Fibroblast of lung (primary cell): Measurements from ENCODE around the gene STK11IP. TPM values are rescaled to one million over a fixed set of nuclear protein-coding genes. Genes with fewer than 3 reads are reported as not detected.

Source experiments
- DNase-seq, 2 donors: peaks; one replicate each; pipeline versions ENCODE4 v3.0.0 to v3.0.0-alpha.2; 2010; ENCODE audit warnings: low read depth in 2 of 2
- H2AFZ ChIP-seq: 2 replicates; pipeline ENCODE4 v1.5.1; 2012; ENCODE audit warnings: low read length, control low read depth, inconsistent platforms
- H3K27ac ChIP-seq: 2 replicates; pipeline ENCODE4 v1.5.1; 2011; ENCODE audit warnings: low read length, control low read depth; ENCODE audit not compliant: insufficient read depth
- H3K27me3 ChIP-seq: 2 replicates; pipeline ENCODE4 v1.5.1; 2011; ENCODE audit warnings: mild to moderate bottlenecking, low read length; ENCODE audit not compliant: control insufficient read depth, insufficient read depth
- H3K36me3 ChIP-seq: 2 replicates; pipeline ENCODE4 v1.5.1; 2011; ENCODE audit warnings: low read length; ENCODE audit not compliant: control insufficient read depth, insufficient read depth
- H3K4me1 ChIP-seq: 2 replicates; pipeline ENCODE4 v1.5.1; 2011; ENCODE audit warnings: low read length; ENCODE audit not compliant: control insufficient read depth, insufficient read depth; ENCODE audit errors: extremely low read depth
- H3K4me2 ChIP-seq: 2 replicates; pipeline ENCODE4 v1.5.1; 2011; ENCODE audit warnings: low read length, control low read depth; ENCODE audit not compliant: insufficient read depth; ENCODE audit errors: extremely low read depth
- H3K4me3 ChIP-seq, 4 experiments: fragments of 200-600 bp in 1 of 4; sonication (generic) in 1 of 4; replicated peaks in 1 of 4; 2 replicates each; pipeline ENCODE4 v1.5.1; 2011 to 2016; ENCODE audit warnings: low read length in 4 of 4, low read depth in 3 of 4, mild to moderate bottlenecking in 3 of 4, control low read depth in 2 of 4, inconsistent platforms in 1 of 4, mixed read lengths in 1 of 4; ENCODE audit not compliant: insufficient read depth in 1 of 4; ENCODE audit errors: control extremely low read depth in 1 of 4
- H3K79me2 ChIP-seq: 2 replicates; pipeline ENCODE4 v1.5.1; 2012; ENCODE audit warnings: mild to moderate bottlenecking, low read length, inconsistent platforms; ENCODE audit not compliant: control insufficient read depth, insufficient read depth
- H3K9ac ChIP-seq: 2 replicates; pipeline ENCODE4 v1.5.1; 2011; ENCODE audit warnings: mild to moderate bottlenecking, low read length, control low read depth; ENCODE audit not compliant: insufficient read depth
- H3K9me3 ChIP-seq: 2 replicates; pipeline ENCODE4 v1.5.1; 2012; ENCODE audit warnings: low read depth, low read length; ENCODE audit not compliant: control insufficient read depth, insufficient read depth
- H4K20me1 ChIP-seq: 2 replicates; pipeline ENCODE4 v1.5.1; 2011; ENCODE audit warnings: low read length; ENCODE audit not compliant: control insufficient read depth, insufficient read depth; ENCODE audit errors: extremely low read depth
- EZH2 ChIP-seq: IDR thresholded peaks from 2 replicates; pipeline ENCODE4 v1.5.1; 2012; ENCODE audit warnings: low read length, control low read depth, mild to moderate bottlenecking; ENCODE audit errors: missing control alignments
- polyA plus RNA-seq, 2 donors: library from polyadenylated mRNA; depleted of rRNA in 1 of 2; stranded (reverse) in 1 of 2; unstranded in 1 of 2; fragments of >200 nt; gene quantifications; 2 replicates each; pipeline ENCODE4 v1.2.1, GENCODE V29; 2011 to 2012; ENCODE audit warnings: missing spikeins in 1 of 2
- total RNA-seq: library from RNA; depleted of rRNA; stranded (reverse); fragments of >200 nt; gene quantifications from 2 replicates; pipeline ENCODE4 v1.2.1, GENCODE V29; 2014
- TF ChIP-seq, protein P1 (sequence below), 2 donors: IDR thresholded peaks in 1 of 2; conservative IDR thresholded peaks in 1 of 2; 1 replicate in 1 of 2; 2 replicates in 1 of 2; pipeline ENCODE4 v1.5.1; 2011 to 2012; ENCODE audit warnings: low read length in 2 of 2, control low read depth in 1 of 2, inconsistent platforms in 1 of 2, low read depth in 1 of 2, mild to moderate bottlenecking in 1 of 2

STK11IP gene
- total and polyA plus RNA-seq, 2 donors (not counting 1 experiment from before 2014, with no cell fraction given): 5.6 to 16.8 TPM

DNA sequence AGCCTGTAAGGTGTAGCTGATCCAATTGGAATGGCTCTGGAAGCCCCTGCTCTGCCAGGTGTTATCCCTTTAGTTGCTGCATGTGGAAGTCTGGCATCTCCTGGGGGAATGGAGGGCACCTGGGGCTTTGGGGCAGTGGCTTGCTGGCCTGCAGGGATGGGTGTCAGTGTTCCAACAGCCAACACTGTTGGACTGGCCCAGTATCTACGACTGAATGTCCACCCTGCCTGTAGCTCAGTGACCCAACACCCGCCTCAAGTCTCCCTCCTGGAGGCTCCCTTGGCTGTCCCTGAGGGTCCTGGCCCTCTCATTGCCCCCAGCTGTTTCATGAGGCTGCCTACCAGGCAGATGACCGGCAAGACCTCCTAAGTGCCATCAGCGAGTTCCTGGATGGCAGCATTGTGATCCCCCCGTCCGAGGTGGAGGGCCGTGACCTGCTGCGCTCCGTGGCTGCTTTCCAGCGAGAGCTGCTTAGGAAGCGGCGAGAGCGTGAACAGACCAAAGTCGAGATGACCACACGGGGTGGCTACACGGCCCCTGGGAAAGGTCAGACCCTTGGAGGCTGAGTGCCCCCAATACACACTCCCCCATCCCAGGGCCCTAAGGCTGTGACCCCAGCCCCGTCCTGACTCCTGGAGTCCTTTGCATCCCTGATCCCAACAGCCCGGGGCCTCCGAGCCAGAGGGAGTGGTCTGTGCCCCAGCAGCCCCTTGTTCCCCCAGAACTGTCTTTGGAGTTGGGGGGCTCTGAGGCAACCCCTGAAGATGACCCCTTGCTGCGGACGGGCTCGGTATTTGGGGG lies 37.5 kb downstream of the STK11IP start:
- Histone ChIP-seq H3K27ac (no peak overlapping the region), H3K79me2 (no peaks in the 10 kb centered on the region), H3K4me2 (no peak overlapping the region), H3K4me1 (no peaks in the 10 kb centered on the region), H3K4me3 (no peak overlapping the region), H3K36me3 (no peaks in the 10 kb centered on the region), H4K20me1 (no peaks in the 10 kb centered on the region), H3K9ac (no peak overlapping the region), H2AFZ (no peak overlapping the region), H3K27me3 (no peaks in the 10 kb centered on the region), H3K9me3 (no peaks in the 10 kb centered on the region)
- no peak for DNase-seq
- TF ChIP-seq, protein P1, sequence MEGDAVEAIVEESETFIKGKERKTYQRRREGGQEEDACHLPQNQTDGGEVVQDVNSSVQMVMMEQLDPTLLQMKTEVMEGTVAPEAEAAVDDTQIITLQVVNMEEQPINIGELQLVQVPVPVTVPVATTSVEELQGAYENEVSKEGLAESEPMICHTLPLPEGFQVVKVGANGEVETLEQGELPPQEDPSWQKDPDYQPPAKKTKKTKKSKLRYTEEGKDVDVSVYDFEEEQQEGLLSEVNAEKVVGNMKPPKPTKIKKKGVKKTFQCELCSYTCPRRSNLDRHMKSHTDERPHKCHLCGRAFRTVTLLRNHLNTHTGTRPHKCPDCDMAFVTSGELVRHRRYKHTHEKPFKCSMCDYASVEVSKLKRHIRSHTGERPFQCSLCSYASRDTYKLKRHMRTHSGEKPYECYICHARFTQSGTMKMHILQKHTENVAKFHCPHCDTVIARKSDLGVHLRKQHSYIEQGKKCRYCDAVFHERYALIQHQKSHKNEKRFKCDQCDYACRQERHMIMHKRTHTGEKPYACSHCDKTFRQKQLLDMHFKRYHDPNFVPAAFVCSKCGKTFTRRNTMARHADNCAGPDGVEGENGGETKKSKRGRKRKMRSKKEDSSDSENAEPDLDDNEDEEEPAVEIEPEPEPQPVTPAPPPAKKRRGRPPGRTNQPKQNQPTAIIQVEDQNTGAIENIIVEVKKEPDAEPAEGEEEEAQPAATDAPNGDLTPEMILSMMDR (conservative IDR thresholded peaks at IDR 0.05 in 1 of 2, IDR thresholded peaks at IDR 0.05 in 1 of 2; ENCODE audit: low read depth in 1 of 2, low read length in 2 of 2): no peak
- TF ChIP-seq EZH2: no peak

DNA sequence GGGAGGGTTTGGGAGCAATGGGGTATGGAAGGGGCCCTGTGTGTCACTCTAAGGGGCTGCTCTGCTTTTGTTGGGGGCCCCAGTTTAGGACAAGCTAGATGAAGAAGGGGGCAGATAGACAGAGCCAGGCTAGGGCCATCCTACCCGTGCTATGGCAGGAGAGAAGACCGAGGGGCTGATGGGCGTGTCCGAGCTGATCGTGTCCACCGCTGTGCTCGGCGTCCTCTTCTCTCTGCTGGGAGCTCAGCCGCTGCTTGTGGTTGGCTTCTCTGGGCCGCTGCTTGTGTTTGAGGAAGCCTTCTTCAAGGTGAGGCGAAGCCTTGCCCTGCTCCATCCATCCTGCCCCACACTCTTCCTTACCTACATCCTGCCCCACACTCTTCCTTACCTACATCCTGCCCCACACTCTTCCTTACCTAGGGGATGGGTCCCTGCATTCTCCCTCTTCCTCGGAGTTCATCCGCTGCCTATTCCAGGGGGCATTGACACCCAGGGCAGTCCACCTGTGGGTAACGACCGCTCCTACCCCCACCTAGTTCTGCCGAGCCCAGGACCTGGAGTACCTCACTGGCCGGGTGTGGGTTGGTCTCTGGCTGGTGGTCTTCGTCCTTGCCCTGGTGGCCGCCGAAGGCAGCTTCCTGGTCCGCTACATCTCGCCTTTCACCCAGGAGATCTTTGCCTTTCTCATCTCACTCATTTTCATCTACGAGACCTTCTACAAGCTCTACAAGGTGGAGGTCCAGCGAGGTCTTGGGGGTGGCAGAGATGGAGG lies 38.7 kb downstream of the STK11IP start:
- Histone ChIP-seq H3K9me3 (no peaks in the 10 kb centered on the region), H3K9ac (no peak overlapping the region), H2AFZ (no peak overlapping the region), H3K4me2 (no peak overlapping the region), H4K20me1 (no peaks in the 10 kb centered on the region), H3K4me1 (no peaks in the 10 kb centered on the region), H3K4me3 (no peak overlapping the region), H3K27ac (no peak overlapping the region), H3K79me2 (no peaks in the 10 kb centered on the region), H3K36me3 (no peaks in the 10 kb centered on the region), H3K27me3 (no peaks in the 10 kb centered on the region)
- no peak for DNase-seq
- TF ChIP-seq, protein P1 (conservative IDR thresholded peaks at IDR 0.05 in 1 of 2, IDR thresholded peaks at IDR 0.05 in 1 of 2; ENCODE audit: low read depth in 1 of 2, low read length in 2 of 2): no peak
- TF ChIP-seq EZH2: no peak
